Activated CD8-positive, alpha-beta memory T cell treated with anti-CD3 and anti-CD28 coated beads, Interleukin-2, amount 50 U/mL, for 48 hours (primary cell): ENCODE results near the gene TNFRSF4.

Experiments
- DNase-seq: peaks from one replicate; pipeline ENCODE4 v3.0.0-alpha.2; 2020

TNFRSF4 gene

GRCh38 chr1:1232208-1232795, 18.3 kb upstream of the TNFRSF4 start, which contains the start of gene B3GALT6:
B3GALT6 (plus strand) TSS chr1:1232237; CDS start chr1:1232279, 42 bp downstream.
- DNase-seq: no peak

DNA sequence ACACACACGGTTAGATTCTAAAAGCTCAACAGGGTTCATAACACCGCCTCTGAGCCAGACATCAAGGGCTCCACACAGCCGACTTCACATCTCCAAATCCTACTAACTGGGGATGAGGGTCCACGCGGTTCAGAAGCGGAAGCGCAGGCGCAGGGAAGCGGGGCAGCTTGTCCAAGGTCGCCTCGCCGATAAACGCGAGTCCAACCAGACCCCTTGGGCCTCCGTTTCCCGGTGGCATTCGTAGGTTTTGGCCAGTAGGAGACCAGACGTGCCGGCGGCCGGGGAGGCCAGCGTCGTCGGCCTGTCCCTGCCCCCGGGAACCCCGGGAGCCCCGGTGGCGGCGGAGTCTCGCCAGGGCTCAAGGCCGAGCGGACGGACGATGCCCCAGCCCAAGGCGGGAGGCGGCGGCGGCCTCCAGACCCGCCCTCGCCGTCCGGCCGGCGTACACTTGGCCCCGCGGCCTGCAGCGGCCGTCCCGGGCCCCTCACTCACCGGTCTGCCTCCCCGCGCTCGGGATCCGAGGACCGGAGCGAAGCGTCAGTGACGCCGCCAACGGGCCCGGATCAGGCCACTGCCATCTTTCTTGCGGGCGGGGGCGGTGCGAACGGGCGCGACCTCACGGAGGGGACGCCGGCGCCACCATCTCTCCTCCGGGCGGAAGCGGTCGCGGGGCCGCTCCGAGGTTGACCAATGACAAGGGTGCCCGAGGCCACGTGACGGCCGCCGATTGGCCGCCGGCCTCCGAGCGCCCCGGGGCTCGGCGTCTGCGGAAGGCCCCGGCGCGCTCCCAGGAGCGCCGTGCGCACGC, 17.7 kb upstream of the TNFRSF4 start, which contains the start of gene SDF4:
SDF4 (minus strand) TSS at position 602 of the 808 bp plus-strand sequence. CDS start 3,229 bp downstream, outside the sequence.
- peak; percentile 97 for DNase-seq

GRCh38 chr1:1230656-1231399, 16.9 kb upstream of the TNFRSF4 start:
- no peak for DNase-seq

- DNase-seq: no peak
Observed at GRCh38 chr1:1229770-1230169, 15.8 kb upstream of the TNFRSF4 start.

DNA sequence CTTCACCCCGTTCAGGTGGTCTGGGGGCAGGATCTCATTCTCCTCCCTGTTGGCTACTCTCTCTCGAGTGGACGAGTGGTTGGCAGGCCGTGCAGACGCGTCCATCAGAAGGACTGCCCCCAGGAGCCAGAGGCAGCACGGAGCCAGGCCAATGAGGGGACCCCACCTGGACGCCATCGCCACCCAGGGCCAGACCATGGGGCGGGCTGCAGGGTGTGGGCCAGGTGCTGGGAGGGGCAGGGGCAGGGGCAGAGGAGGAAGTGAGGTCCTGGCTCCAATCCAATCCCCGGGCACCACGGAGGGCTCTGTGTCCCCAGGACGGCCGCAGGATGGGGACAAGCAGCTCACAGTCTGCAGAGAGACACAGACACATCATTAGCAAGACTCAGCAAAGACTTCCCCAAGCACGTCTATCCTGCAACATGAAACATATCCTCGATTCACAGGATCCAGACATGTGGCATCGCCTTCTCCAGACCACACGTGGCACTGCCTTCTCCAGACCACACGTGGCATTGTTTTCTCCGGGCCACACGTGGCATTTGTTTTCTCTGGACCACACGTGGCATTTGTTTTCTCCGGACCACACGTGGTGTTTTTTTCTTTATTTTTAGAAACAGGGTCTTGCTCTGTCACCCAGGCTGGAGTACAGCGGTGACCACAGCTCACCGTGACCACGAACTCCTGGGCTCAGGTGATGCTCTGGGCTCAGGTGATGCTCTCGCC, 14.8 kb upstream of the TNFRSF4 start:
- DNase-seq: no peak

DNA sequence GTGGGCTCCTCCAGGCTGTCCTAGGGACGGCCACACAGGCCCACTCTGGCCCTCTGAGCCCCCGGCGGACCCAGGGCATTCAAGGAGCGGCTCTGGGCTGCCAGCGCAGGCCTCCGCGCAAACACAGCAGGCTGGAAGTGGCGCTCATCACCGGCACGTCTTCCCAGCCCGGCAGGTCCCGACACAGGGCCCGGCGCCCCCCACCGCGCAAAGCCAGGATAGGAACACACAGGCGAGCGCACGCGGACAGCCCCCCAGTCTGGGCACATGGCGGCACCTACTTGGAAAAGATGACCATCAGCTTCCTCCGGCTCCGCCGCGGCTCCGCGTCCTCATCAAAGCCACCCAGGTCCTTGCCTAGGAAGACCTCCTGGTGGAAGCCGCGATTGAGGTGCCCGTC, 14.2 kb upstream of the TNFRSF4 start:
- no peak for DNase-seq

GRCh38 chr1:1227386-1227785, 13.4 kb upstream of the TNFRSF4 start:
- no peak for DNase-seq

DNA sequence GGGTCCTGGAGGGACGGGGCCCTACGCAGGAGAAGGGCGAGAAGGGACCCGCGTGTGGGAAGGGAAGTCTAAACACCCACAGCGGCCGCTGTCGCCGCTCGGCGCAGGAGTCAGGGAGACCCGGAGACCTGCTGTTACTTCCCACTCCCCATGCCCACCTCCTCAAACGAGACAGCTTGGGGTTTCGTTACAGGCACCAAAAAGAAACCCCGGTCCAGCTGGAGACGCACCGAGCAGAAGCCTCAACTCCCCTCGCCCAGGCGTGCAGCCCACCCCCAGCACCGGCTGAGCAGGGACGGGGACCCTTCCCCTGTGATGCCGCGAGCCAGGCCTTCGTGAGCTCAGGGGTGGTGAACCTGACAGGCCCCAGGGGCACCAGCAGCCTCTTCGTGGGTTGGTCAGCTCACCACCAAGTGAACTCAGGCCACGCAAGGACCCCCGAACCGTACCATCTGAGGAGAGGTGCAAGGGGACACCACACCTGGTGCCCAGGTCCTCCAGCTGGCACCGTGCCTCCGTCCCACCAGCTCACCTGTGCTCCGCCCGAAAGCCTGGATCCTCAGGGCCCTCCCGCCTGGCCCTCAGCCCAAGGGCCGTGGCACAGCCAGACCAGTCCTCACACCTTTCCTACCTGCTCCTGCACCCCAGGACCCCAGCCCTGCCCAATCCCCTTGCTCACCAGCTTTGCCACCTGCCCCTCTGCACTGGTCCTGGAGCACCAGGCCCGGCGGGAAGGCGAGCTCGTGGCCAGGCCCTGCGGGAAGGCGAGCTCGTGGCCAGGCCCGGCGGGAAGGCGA, 12.8 kb upstream of the TNFRSF4 start:
- DNase-seq: no peak

DNA sequence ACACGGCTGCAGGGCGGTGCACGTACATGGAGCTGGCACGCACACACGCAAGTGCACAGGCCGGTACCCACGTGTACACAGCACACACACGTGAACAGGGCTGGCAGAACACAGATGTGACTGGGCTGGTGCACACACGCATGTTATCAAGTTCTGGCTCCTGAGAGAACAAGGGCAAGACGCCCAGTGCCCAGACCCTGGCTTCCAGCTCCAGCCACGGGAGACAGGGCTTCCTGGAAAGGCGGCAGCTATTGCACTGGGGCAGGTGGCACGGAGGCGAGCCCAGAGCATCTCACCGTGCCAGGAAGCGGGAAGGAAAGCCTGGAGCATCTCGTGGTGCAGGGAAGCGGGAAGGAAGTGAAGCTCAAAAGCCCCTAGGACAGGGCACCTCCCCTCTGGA, 12.0 kb upstream of the TNFRSF4 start:
- no peak for DNase-seq

DNA sequence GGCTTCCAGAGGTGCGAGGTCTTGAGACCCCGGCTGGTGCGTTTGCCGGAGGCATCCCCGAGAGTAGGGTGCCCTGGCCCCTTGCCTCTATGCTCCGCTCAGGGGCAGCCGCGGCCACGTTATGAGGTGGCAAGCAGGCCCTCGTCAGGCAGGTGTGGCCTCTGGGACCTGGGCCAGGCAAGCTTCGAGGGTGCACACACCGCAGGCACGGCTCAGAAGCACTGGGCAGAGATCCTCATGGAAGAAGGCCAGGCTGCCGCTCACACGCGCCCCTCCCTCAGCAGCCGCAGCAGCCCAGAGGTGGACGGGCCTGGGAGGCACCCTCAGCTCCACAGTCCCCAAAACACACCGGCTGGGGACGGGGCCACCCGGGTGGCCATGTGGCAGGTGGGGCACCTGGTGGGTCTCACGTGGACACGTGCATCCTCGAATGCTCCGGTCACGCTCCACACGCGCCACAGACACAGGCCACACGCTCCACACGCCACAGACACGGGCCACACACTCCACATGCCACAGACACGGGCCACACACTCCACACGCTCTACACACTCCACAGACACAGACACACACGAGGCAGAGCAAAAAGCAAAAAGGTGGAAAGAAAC, 11.4 kb upstream of the TNFRSF4 start:
- no peak for DNase-seq

DNA sequence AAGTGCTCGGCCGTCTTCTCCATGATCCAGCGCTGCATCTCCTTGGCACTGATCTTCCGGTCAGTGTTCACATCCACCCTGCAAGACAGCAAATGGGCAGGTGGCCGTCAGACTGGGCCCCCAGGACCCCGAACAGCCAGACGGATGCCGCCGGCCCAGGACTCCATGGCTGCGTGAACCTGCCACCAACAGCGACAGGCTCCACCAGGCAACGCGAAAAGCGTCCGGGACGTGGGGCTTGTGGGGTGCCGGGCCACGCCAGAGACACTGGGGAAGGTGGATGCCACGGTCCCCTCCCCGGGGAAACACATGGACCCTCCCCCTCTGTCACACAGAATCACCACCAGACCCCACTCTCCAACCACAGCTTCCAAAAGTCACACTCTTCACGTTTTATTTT, 9.9 kb upstream of the TNFRSF4 start:
- no peak for DNase-seq

- no peak for DNase-seq
Observed at GRCh38 chr1:1223321-1223720, 9.4 kb upstream of the TNFRSF4 start.

GRCh38 chr1:1222575-1223225, 8.7 kb upstream of the TNFRSF4 start:
- no peak for DNase-seq

DNA sequence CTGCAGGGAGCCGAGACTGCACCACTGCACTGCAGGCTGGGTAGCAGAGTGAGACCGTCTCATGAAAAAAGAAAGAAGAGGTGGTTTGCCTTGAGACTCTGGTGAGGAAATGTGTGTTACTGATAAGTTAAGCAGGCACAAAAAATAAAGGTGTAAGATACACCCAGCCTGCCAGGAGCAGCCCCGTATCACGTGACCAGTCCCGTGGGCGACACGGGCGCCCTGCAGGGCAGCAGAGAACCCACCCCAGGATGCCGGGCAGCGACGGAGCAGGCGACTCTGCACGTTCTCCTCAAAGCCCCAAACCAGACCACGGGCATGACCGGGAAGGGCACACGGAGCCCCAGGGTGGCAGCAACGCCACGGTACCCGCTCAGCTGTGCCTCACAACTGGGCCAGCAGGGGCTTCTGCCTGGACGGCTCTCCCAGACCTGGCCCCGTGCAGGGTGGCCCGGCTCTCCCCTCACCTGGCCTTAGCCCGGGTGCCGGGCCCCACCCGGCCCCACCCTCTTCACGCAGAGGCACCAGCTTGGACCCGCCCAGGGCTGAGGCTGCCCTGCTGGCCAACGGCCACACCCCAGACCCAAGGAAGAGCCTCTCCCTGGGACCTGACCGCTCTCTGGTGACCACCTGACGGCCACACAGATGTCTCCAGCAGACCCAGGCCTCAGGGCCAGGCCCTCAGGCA, 8.1 kb upstream of the TNFRSF4 start:
- no peak for DNase-seq

- DNase-seq: no peak
Observed at GRCh38 chr1:1220197-1220596, 6.2 kb upstream of the TNFRSF4 start.

- no peak for DNase-seq
Observed at GRCh38 chr1:1219341-1219740, 5.4 kb upstream of the TNFRSF4 start.

GRCh38 chr1:1218524-1219200, 4.7 kb upstream of the TNFRSF4 start:
- no peak for DNase-seq

GRCh38 chr1:1217621-1218523, 3.9 kb upstream of the TNFRSF4 start:
- no peak for DNase-seq
